Measurements from ENCODE around the gene PTDSS2.

PTDSS2 gene

GRCh38 chr11:502288-503178, 52.5 kb downstream of the PTDSS2 start:
- peaks cover 12% of the 10 kb centered on the region for H3K4me1 ChIP-seq (ENCODE audit: low read depth, poor library complexity, severe bottlenecking)
- H3K27ac ChIP-seq: no peak overlapping the region
- H3K27me3 ChIP-seq (ENCODE audit: insufficient read depth, low read depth): no peaks in the 10 kb centered on the region
- TF ChIP-seq, protein P1, sequence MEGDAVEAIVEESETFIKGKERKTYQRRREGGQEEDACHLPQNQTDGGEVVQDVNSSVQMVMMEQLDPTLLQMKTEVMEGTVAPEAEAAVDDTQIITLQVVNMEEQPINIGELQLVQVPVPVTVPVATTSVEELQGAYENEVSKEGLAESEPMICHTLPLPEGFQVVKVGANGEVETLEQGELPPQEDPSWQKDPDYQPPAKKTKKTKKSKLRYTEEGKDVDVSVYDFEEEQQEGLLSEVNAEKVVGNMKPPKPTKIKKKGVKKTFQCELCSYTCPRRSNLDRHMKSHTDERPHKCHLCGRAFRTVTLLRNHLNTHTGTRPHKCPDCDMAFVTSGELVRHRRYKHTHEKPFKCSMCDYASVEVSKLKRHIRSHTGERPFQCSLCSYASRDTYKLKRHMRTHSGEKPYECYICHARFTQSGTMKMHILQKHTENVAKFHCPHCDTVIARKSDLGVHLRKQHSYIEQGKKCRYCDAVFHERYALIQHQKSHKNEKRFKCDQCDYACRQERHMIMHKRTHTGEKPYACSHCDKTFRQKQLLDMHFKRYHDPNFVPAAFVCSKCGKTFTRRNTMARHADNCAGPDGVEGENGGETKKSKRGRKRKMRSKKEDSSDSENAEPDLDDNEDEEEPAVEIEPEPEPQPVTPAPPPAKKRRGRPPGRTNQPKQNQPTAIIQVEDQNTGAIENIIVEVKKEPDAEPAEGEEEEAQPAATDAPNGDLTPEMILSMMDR (conservative IDR thresholded peaks at IDR 0.05; ENCODE audit: low read depth, low read length): no peak
- no peak overlapping the region for H3K4me3 ChIP-seq (IDR thresholded peaks at IDR 0.05; ENCODE audit: insufficient read depth, low read depth, low read length)
- no peaks in the 10 kb centered on the region for H4K20me1 ChIP-seq (ENCODE audit: insufficient read depth)
- H3K36me3 ChIP-seq (ENCODE audit: insufficient read depth): no peaks in the 10 kb centered on the region
- peaks cover 16% of the 10 kb centered on the region for H3K79me2 ChIP-seq (ENCODE audit: insufficient read depth, low read depth)
- no peak overlapping the region for H3K4me2 ChIP-seq
- no peak overlapping the region for H2AFZ ChIP-seq (ENCODE audit: low read depth)
- H3K9ac ChIP-seq: no peak overlapping the region

DNA sequence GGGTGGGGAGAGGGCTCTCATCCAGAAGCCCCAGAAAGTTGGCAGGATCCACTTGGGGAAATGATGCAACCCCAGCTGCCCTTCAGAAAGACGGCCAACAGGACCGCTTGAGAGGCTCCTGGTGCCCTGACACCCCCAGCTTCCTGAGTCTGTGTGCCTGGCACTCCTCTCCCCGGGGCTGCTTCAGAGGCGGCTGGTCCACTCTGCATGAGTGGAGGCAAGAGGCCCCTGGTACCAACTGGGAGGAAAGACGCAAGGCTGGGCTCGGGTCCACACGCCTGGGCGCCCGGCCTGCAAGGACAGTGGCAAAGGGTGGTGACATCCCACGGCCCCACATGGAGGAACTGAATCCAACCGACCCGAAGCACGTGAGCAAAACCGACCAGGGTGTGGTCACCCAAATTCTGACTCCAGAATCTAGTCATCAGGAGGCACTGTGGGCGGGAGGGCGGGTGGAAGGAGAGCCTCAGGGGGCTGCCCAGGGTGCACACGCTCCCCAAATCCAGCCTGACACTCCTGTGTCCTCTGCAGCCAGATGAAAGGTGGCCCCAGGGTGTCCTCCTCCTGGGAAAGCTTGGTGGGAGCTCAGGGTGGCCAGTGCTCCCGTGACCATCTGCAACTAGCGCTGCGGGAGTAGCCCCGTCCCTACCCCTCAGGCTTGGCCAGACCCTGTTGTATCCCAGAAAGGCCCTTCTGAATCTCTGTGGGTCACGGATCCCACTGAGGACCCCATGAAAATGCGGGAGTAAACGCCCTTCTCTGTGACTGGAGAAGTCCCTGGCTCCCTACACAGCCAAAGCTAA, 53.3 kb downstream of the PTDSS2 start:
- no peak overlapping the region for H3K4me2 ChIP-seq
- no peak overlapping the region for H3K9ac ChIP-seq

GRCh38 chr11:504053-504993, 54.2 kb downstream of the PTDSS2 start:
- Histone ChIP-seq H3K79me2 (ENCODE audit: insufficient read depth, low read depth) (peaks cover 16% of the 10 kb centered on the region), H3K27me3 (ENCODE audit: insufficient read depth, low read depth) (no peaks in the 10 kb centered on the region), H3K27ac (no peak overlapping the region), H3K4me3 (IDR thresholded peaks at IDR 0.05; ENCODE audit: insufficient read depth, low read depth, low read length) (no peak overlapping the region), H2AFZ (ENCODE audit: low read depth) (no peak overlapping the region), H3K36me3 (ENCODE audit: insufficient read depth) (no peaks in the 10 kb centered on the region), H3K9ac (no peak overlapping the region), H4K20me1 (ENCODE audit: insufficient read depth) (no peaks in the 10 kb centered on the region), H3K4me2 (no peak overlapping the region), H3K4me1 (ENCODE audit: low read depth, poor library complexity, severe bottlenecking) (peaks cover 14% of the 10 kb centered on the region)
- TF ChIP-seq, protein P1 (conservative IDR thresholded peaks at IDR 0.05; ENCODE audit: low read depth, low read length): no peak

More for the DNA sequence above, 53.3 kb downstream of the PTDSS2 start:
- peaks cover 14% of the 10 kb centered on the region for H3K4me1 ChIP-seq (ENCODE audit: low read depth, poor library complexity, severe bottlenecking)
- TF ChIP-seq, protein P1 (conservative IDR thresholded peaks at IDR 0.05; ENCODE audit: low read depth, low read length): no peak
- H4K20me1 ChIP-seq (ENCODE audit: insufficient read depth): no peaks in the 10 kb centered on the region
- no peak overlapping the region for H2AFZ ChIP-seq (ENCODE audit: low read depth)
- H3K36me3 ChIP-seq (ENCODE audit: insufficient read depth): no peaks in the 10 kb centered on the region
- H3K27ac ChIP-seq: no peak overlapping the region
- H3K4me3 ChIP-seq (IDR thresholded peaks at IDR 0.05; ENCODE audit: insufficient read depth, low read depth, low read length): no peak overlapping the region
- H3K79me2 ChIP-seq (ENCODE audit: insufficient read depth, low read depth): peaks cover 16% of the 10 kb centered on the region
- no peaks in the 10 kb centered on the region for H3K27me3 ChIP-seq (ENCODE audit: insufficient read depth, low read depth)

GRCh38 chr11:504994-505344, 54.9 kb downstream of the PTDSS2 start:
- Histone ChIP-seq H4K20me1 (ENCODE audit: insufficient read depth) (no peaks in the 10 kb centered on the region), H3K36me3 (ENCODE audit: insufficient read depth) (no peaks in the 10 kb centered on the region), H3K9ac (no peak overlapping the region), H2AFZ (ENCODE audit: low read depth) (no peak overlapping the region), H3K27me3 (ENCODE audit: insufficient read depth, low read depth) (no peaks in the 10 kb centered on the region), H3K4me1 (ENCODE audit: low read depth, poor library complexity, severe bottlenecking) (peaks cover 14% of the 10 kb centered on the region), H3K4me2 (no peak overlapping the region), H3K79me2 (ENCODE audit: insufficient read depth, low read depth) (peaks cover 16% of the 10 kb centered on the region), H3K27ac (no peak overlapping the region), H3K4me3 (IDR thresholded peaks at IDR 0.05; ENCODE audit: insufficient read depth, low read depth, low read length) (no peak overlapping the region)
- TF ChIP-seq, protein P1 (conservative IDR thresholded peaks at IDR 0.05; ENCODE audit: low read depth, low read length): no peak
